Measurements from ENCODE around the gene CSRP1. TPM values are rescaled to one million over a fixed set of nuclear protein-coding genes. Genes with fewer than 3 reads are reported as not detected.
"Not testable (repeated sequence)": the region's sequence is repeated elsewhere in the genome, so short reads cannot be mapped to it uniquely, and the experiment has no call there.

Gene CSRP1
- total and polyA plus RNA-seq, 5 donors from 2014 or later: 63.8 to 115 (median 82.0) TPM

- no peak for DNase-seq
- H3K27me3 Mint-ChIP-seq: peaks cover 22% of the 10 kb centered on the region
- Histone ChIP-seq H3K9me3 (ENCODE audit: control insufficient read depth in 2 of 2, low read length in 2 of 2) (no peaks in the 10 kb centered on the region), H3K36me3 (ENCODE audit: control insufficient read depth, insufficient read depth, low read length) (peaks cover 16% of the 10 kb centered on the region), H3K27me3 (ENCODE audit: control insufficient read depth, insufficient read depth, low read length) (no peaks in the 10 kb centered on the region), H3K4me1 (ENCODE audit: control insufficient read depth, insufficient read depth, low read length, poor library complexity, severe bottlenecking) (peaks cover 22% of the 10 kb centered on the region), H3K4me3 (ENCODE audit: low read depth, low read length) (peak overlapping the region; percentile 41), H3K27ac (ENCODE audit: insufficient read depth, low read length, poor library complexity, severe bottlenecking) (no peak overlapping the region)
- peaks cover 19% of the 10 kb centered on the region for H3K36me3 Mint-ChIP-seq
- H3K4me3 Mint-ChIP-seq: peak overlapping the region; percentile 73 to 81 (median 79)
- peaks cover 5 to 19% (median 13%) of the 10 kb centered on the region in 4 donors for H3K4me1 Mint-ChIP-seq
- H3K27ac Mint-ChIP-seq: peak overlapping the region in 1 of 3 donors; percentile 76
- H3K9me3 Mint-ChIP-seq: no peaks in the 10 kb centered on the region
- ATAC-seq (ENCODE audit: low read depth in 2 of 2): no peak
These were observed 25.9 kb downstream of the CSRP1 start for GRCh38 chr1:201481004-201481380.

GRCh38 chr1:201480231-201481003, 26.5 kb downstream of the CSRP1 start:
- Histone ChIP-seq H3K4me1 (ENCODE audit: control insufficient read depth, insufficient read depth, low read length, poor library complexity, severe bottlenecking) (peaks cover 22% of the 10 kb centered on the region), H3K4me3 (ENCODE audit: low read depth, low read length) (peak overlapping the region; percentile 41), H3K27ac (ENCODE audit: insufficient read depth, low read length, poor library complexity, severe bottlenecking) (no peak overlapping the region), H3K9me3 (ENCODE audit: control insufficient read depth in 2 of 2, low read length in 2 of 2) (no peaks in the 10 kb centered on the region), H3K36me3 (ENCODE audit: control insufficient read depth, insufficient read depth, low read length) (peaks cover 12% of the 10 kb centered on the region), H3K27me3 (ENCODE audit: control insufficient read depth, insufficient read depth, low read length) (no peaks in the 10 kb centered on the region)
- Mint-ChIP-seq H3K4me1 (peaks cover 5 to 19% (median 13%) of the 10 kb centered on the region in 4 donors), H3K27me3 (peaks cover 22% of the 10 kb centered on the region), H3K36me3 (peaks cover 19% of the 10 kb centered on the region), H3K27ac (peak overlapping the region in 1 of 3 donors; percentile 31), H3K9me3 (no peaks in the 10 kb centered on the region), H3K4me3 (peak overlapping the region; percentile 73 to 89 (median 80))
- ATAC-seq (ENCODE audit: low read depth in 2 of 2) (peak; percentile 52 to 57), DNase-seq (peak; percentile 44 to 84 (median 59))

- H3K27me3 Mint-ChIP-seq: peaks cover 22% of the 10 kb centered on the region
- H3K27ac Mint-ChIP-seq: no peak overlapping the region
These were observed 27.7 kb downstream of the CSRP1 start for GRCh38 chr1:201479201-201479730.

GRCh38 chr1:201478666-201479065, 28.3 kb downstream of the CSRP1 start:
- not testable (repeated sequence) for DNase-seq; H3K27me3 ChIP-seq (ENCODE audit: control insufficient read depth, insufficient read depth, low read length); H3K9me3 ChIP-seq (ENCODE audit: control insufficient read depth in 2 of 2, low read length in 2 of 2); H3K4me3 Mint-ChIP-seq; H3K36me3 Mint-ChIP-seq; H3K9me3 Mint-ChIP-seq; H3K27ac Mint-ChIP-seq; H3K27ac ChIP-seq (ENCODE audit: insufficient read depth, low read length, poor library complexity, severe bottlenecking); ATAC-seq (ENCODE audit: low read depth in 2 of 2); H3K4me3 ChIP-seq (ENCODE audit: low read depth, low read length); H3K36me3 ChIP-seq (ENCODE audit: control insufficient read depth, insufficient read depth, low read length)
- Mint-ChIP-seq H3K27me3 (peaks cover 26% of the 10 kb centered on the region), H3K4me1 (peaks cover 5 to 19% (median 13%) of the 10 kb centered on the region in 4 donors)
- H3K4me1 ChIP-seq (ENCODE audit: control insufficient read depth, insufficient read depth, low read length, poor library complexity, severe bottlenecking): peaks cover 22% of the 10 kb centered on the region

More at GRCh38 chr1:201479201-201479730, 27.7 kb downstream of the CSRP1 start:
- Histone ChIP-seq H3K27me3 (ENCODE audit: control insufficient read depth, insufficient read depth, low read length) (peaks cover 4% of the 10 kb centered on the region), H3K4me1 (ENCODE audit: control insufficient read depth, insufficient read depth, low read length, poor library complexity, severe bottlenecking) (peaks cover 22% of the 10 kb centered on the region), H3K27ac (ENCODE audit: insufficient read depth, low read length, poor library complexity, severe bottlenecking) (no peak overlapping the region), H3K9me3 (ENCODE audit: control insufficient read depth in 2 of 2, low read length in 2 of 2) (no peaks in the 10 kb centered on the region), H3K4me3 (ENCODE audit: low read depth, low read length) (no peak overlapping the region), H3K36me3 (ENCODE audit: control insufficient read depth, insufficient read depth, low read length) (peaks cover 7% of the 10 kb centered on the region)
- ATAC-seq (ENCODE audit: low read depth in 2 of 2) (no peak), DNase-seq (no peak)
- Mint-ChIP-seq H3K9me3 (no peaks in the 10 kb centered on the region), H3K4me1 (peaks cover 5 to 19% (median 13%) of the 10 kb centered on the region in 4 donors), H3K36me3 (peaks cover 10% of the 10 kb centered on the region), H3K4me3 (peak overlapping the region in 1 of 4 donors; percentile 13)

GRCh38 chr1:201476670-201477344, 30.1 kb downstream of the CSRP1 start:
- peaks cover 5 to 14% (median 9%) of the 10 kb centered on the region in 4 donors for H3K4me1 Mint-ChIP-seq
- no peak overlapping the region for H3K27ac ChIP-seq (ENCODE audit: insufficient read depth, low read length, poor library complexity, severe bottlenecking)
- no peaks in the 10 kb centered on the region for H3K9me3 Mint-ChIP-seq
- no peak overlapping the region for H3K4me3 Mint-ChIP-seq
- peaks cover 29% of the 10 kb centered on the region for H3K27me3 Mint-ChIP-seq
- H3K4me1 ChIP-seq (ENCODE audit: control insufficient read depth, insufficient read depth, low read length, poor library complexity, severe bottlenecking): peaks cover 19% of the 10 kb centered on the region
- ATAC-seq (ENCODE audit: low read depth in 2 of 2) (no peak), DNase-seq (no peak)
- H3K9me3 ChIP-seq (ENCODE audit: control insufficient read depth in 2 of 2, low read length in 2 of 2): no peaks in the 10 kb centered on the region
- no peak overlapping the region for H3K4me3 ChIP-seq (ENCODE audit: low read depth, low read length)
- H3K27ac Mint-ChIP-seq: no peak overlapping the region
- peaks cover 5% of the 10 kb centered on the region for H3K36me3 Mint-ChIP-seq
- H3K36me3 ChIP-seq (ENCODE audit: control insufficient read depth, insufficient read depth, low read length): no peaks in the 10 kb centered on the region
- H3K27me3 ChIP-seq (ENCODE audit: control insufficient read depth, insufficient read depth, low read length): peaks cover 10% of the 10 kb centered on the region

- no peak for DNase-seq
- Mint-ChIP-seq H3K9me3 (peaks cover 0 to 1% (median 0%) of the 10 kb centered on the region in 7 donors), H3K36me3 (peaks cover 5% of the 10 kb centered on the region), H3K4me3 (no peak overlapping the region), H3K4me1 (peaks cover 5 to 7% (median 6%) of the 10 kb centered on the region in 4 donors), H3K27ac (no peak overlapping the region), H3K27me3 (peaks cover 22% of the 10 kb centered on the region)
- Histone ChIP-seq H3K4me1 (ENCODE audit: control insufficient read depth, insufficient read depth, low read length, poor library complexity, severe bottlenecking) (peaks cover 11% of the 10 kb centered on the region), H3K36me3 (ENCODE audit: control insufficient read depth, insufficient read depth, low read length) (no peaks in the 10 kb centered on the region), H3K4me3 (ENCODE audit: low read depth, low read length) (no peak overlapping the region), H3K27me3 (ENCODE audit: control insufficient read depth, insufficient read depth, low read length) (peaks cover 10% of the 10 kb centered on the region), H3K9me3 (ENCODE audit: control insufficient read depth in 2 of 2, low read length in 2 of 2) (no peaks in the 10 kb centered on the region), H3K27ac (ENCODE audit: insufficient read depth, low read length, poor library complexity, severe bottlenecking) (no peak overlapping the region)
- ATAC-seq (ENCODE audit: low read depth in 2 of 2): no peak
These were observed 30.8 kb downstream of the CSRP1 start for GRCh38 chr1:201475915-201476669.

- DNase-seq (no peak), ATAC-seq (ENCODE audit: low read depth in 2 of 2) (no peak)
- Histone ChIP-seq H3K36me3 (ENCODE audit: control insufficient read depth, insufficient read depth, low read length) (no peaks in the 10 kb centered on the region), H3K4me1 (ENCODE audit: control insufficient read depth, insufficient read depth, low read length, poor library complexity, severe bottlenecking) (peaks cover 2% of the 10 kb centered on the region), H3K4me3 (ENCODE audit: low read depth, low read length) (no peak overlapping the region), H3K27ac (ENCODE audit: insufficient read depth, low read length, poor library complexity, severe bottlenecking) (no peak overlapping the region), H3K9me3 (ENCODE audit: control insufficient read depth in 2 of 2, low read length in 2 of 2) (no peaks in the 10 kb centered on the region), H3K27me3 (ENCODE audit: control insufficient read depth, insufficient read depth, low read length) (peaks cover 13% of the 10 kb centered on the region)
- peaks cover 0 to 2% (median 0%) of the 10 kb centered on the region in 7 donors for H3K9me3 Mint-ChIP-seq
- no peak overlapping the region for H3K4me3 Mint-ChIP-seq
- peaks cover 19% of the 10 kb centered on the region for H3K27me3 Mint-ChIP-seq
- H3K27ac Mint-ChIP-seq: no peak overlapping the region
- H3K36me3 Mint-ChIP-seq: peaks cover 5% of the 10 kb centered on the region
- peaks cover 0 to 7% (median 3%) of the 10 kb centered on the region in 4 donors for H3K4me1 Mint-ChIP-seq
These were observed 31.8 kb downstream of the CSRP1 start for GRCh38 chr1:201475130-201475529.
